ENCODE data around the gene NEO1.

- TF ChIP-seq POLR2AphosphoS5 (IDR thresholded peaks at IDR 0.05; ENCODE audit: low read depth, low read length), result no peak
- TF ChIP-seq POLR2A (IDR thresholded peaks at IDR 0.05; ENCODE audit: low read depth, low read length), result no peak
Observed at GRCh38 chr15:73287019-73287418, 234.8 kb downstream of the NEO1 start.
